ENCODE data around the gene PCNX1.
A peak's percentile ranks its signal among the peaks of the same experiment; 100 is the strongest.
"Not testable (repeated sequence)": the region's sequence is repeated elsewhere in the genome, so short reads cannot be mapped to it uniquely, and the experiment has no call there.

PCNX1 gene

DNA sequence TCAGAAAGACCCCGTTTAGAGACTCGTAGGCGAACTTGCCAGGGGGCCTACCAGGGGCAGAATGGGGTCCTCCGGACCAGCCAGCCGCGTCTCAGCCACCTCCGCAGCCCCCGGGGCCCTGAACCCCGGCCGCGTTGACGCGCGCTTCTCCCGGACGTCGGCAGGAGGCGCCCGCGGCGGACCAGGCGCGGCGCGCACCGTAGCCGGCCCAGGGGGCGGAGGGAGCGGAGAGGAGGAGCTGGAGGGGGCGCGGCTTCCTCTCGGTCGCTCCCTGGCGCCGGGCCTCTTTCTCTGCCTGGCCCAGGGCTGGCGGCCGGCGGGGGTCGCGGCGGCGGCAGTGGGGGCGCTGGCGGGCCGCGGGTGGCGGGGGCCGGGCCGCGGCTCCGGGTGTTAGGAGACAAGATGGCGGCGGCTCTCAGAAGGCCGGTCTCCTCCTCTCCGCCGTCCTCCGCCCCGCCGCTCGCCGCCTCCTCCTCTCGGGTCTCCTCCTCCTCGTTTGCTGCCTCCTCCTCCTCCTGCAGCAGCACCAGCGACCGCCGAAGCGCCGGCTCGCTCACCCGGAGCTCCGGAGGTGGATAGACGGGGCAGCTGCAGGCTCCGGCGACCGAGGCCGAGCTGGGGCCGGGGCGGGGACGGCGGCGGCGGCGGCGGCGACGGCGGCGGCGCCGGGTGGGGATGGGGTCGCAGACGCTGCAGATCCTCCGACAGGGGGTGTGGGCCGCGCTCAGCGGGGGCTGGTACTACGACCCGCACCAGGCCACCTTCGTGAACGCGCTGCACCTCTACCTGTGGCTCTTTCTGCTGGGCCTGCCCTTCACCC lies at the start of gene PCNX1:
Gene PCNX1 (plus strand): TSS at position 284 of the 820 bp plus-strand sequence. CDS start 392 bp downstream, at position 676.
- DNase-seq (ENCODE audit: low read depth in 2 of 3, low spot score in 1 of 3), result peak; percentile 81 to 86 (median 83)

DNA sequence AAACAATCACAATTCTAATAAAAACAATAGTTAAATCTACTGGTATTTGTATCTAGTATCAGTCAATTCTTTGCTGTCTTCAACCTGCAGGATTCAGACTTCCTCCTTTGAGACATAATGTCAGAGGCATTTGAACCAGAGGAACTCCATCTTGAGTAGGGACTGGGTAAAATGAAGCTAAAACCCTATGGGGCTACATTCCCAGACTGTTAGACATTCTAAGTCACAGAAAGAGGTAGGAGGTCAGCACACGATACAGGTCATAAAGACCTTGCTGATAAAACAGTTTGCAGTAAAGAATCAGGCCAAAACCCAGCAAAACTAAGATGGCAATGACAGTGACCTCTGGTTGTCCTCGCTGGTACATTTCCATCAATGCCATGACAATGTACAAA lies 49.8 kb upstream of the PCNX1 start:
- no peak for DNase-seq (ENCODE audit: low read depth in 2 of 3, low spot score in 1 of 3)

DNA sequence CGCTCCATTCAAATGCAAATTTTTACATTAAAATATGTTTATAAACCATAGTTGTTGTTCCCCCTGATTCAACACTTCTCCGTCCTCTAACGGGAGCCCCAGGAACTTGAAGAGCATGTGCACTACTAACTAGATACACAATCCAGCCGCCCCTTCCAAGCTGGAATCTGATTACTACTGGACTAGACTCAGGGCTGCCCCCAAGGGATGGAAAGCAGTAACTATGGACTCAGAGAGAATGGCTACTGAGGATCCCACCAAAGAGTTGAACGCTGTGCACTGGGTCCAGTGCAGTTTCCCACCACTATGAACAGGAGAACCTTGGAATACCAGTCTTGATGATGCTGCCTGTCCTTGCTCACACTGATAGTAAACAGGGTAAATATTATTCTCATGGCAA lies 48.6 kb upstream of the PCNX1 start:
- no peak for DNase-seq (ENCODE audit: low read depth in 2 of 3, low spot score in 1 of 3)

DNA sequence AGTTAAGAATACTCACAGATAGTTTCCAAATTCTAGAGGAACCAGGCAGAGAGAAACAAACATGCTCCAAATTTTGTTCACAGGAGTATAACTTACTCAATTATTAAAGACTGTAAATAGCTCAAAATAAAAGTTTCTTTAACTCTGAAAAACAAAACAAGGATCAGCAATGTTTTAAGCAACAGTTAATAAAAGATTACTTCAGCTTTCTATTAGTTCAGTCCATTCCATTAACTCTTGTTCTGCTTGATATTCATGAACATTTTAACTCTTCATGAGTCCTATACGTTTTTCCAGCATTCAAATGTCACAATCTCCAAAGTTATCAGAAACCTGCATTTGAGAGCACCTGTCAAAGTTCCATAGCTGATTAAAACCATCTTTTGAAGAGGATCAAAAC lies 40.3 kb upstream of the PCNX1 start:
- not testable (repeated sequence) for DNase-seq (ENCODE audit: low read depth in 2 of 3, low spot score in 1 of 3)

GRCh38 chr14:70871001-70871400 lies 36.3 kb upstream of the PCNX1 start:
- DNase-seq (ENCODE audit: low read depth in 2 of 3, low spot score in 1 of 3), result no peak

- DNase-seq (ENCODE audit: low read depth in 2 of 3, low spot score in 1 of 3), result no peak
Measured at GRCh38 chr14:70871863-70872677, 35.2 kb upstream of the PCNX1 start.

GRCh38 chr14:70872678-70873020 lies 34.6 kb upstream of the PCNX1 start:
- DNase-seq (ENCODE audit: low read depth in 2 of 3, low spot score in 1 of 3), result no peak

DNA sequence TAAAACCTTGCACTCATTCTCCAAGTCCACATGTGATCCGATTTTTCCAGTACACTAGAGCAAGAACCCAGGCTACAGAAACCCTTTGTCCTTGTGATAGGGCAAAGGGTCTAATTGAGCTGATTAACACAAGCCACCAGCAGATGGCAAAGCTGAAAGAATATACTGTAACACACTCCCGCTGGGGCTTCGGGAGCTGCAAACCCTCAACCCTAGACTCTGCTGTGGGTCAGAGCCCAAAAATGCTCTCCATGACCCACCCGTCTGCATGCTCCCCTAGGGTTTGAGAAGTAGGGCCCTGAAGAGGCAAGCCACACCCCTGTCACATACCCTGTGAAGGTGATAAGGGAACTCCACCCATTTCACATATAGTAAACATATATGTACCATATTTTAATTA lies 33.6 kb upstream of the PCNX1 start:
- no peak for DNase-seq (ENCODE audit: low read depth in 2 of 3, low spot score in 1 of 3)

GRCh38 chr14:70875811-70876460 lies 31.3 kb upstream of the PCNX1 start:
- DNase-seq (ENCODE audit: low read depth in 2 of 3, low spot score in 1 of 3), result not testable (repeated sequence)

GRCh38 chr14:70879448-70879847 lies 27.8 kb upstream of the PCNX1 start:
- no peak for DNase-seq (ENCODE audit: low read depth in 2 of 3, low spot score in 1 of 3)

DNA sequence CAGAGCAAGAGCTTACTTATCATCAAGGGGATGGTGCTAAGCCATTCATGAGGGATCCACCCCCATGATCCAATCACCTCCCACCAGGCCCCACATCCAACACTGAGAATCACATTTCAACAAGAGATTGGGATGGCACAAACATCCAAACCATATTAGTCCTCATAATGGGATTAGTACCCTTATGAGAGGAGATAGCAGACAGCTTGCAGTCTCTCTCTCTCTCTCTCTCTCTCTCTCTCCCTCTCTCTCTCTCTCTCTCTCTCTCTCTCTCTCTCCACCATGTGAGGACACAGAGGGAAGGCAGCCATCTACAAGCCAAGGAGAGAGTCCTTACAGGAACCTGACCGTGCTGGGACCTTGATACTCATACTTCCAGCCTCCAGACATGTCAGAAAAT lies 26.4 kb upstream of the PCNX1 start:
- not testable (repeated sequence) for DNase-seq (ENCODE audit: low read depth in 2 of 3, low spot score in 1 of 3)

GRCh38 chr14:70881549-70882177 lies 25.6 kb upstream of the PCNX1 start:
- DNase-seq (ENCODE audit: low read depth in 2 of 3, low spot score in 1 of 3), result no peak

GRCh38 chr14:70882776-70883492 lies 24.3 kb upstream of the PCNX1 start:
- DNase-seq (ENCODE audit: low read depth in 2 of 3, low spot score in 1 of 3), result no peak

GRCh38 chr14:70884595-70885342 lies 22.5 kb upstream of the PCNX1 start:
- peak in 1 of 3 donors; percentile 25 for DNase-seq (ENCODE audit: low read depth in 2 of 3, low spot score in 1 of 3)

DNA sequence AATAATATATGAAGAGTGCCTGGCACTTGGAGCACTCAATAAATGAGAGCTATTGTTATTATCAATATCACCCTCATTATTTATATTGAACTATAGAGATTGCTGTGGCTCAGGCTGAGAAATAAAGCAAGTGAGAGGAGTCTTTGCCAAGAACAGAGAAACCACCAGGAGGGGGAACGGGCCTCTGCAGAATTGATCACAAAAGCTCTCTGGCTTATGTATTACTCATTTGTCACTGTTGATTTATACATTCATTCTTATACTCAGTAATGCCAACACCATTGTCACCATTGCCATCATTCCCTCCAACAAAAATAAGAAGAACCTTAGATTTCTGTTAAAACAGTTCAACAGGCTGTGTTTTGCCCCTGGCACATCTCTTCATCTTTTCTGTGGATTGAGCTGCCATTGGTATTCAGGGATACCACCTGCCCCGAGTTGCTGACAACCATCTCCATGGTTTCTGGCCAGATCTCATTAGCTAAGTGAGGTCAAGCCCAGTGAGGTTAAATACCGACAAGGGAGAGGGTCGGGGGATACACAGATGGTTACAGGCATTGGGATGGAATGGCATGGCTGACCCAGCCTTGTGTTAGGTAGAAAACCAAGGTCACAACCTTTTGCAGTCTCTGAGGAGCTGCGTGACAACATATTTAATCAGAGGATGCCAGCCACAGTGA lies 21.8 kb upstream of the PCNX1 start:
- peak; percentile 52 to 58 (median 55) for DNase-seq (ENCODE audit: low read depth in 2 of 3, low spot score in 1 of 3)

DNA sequence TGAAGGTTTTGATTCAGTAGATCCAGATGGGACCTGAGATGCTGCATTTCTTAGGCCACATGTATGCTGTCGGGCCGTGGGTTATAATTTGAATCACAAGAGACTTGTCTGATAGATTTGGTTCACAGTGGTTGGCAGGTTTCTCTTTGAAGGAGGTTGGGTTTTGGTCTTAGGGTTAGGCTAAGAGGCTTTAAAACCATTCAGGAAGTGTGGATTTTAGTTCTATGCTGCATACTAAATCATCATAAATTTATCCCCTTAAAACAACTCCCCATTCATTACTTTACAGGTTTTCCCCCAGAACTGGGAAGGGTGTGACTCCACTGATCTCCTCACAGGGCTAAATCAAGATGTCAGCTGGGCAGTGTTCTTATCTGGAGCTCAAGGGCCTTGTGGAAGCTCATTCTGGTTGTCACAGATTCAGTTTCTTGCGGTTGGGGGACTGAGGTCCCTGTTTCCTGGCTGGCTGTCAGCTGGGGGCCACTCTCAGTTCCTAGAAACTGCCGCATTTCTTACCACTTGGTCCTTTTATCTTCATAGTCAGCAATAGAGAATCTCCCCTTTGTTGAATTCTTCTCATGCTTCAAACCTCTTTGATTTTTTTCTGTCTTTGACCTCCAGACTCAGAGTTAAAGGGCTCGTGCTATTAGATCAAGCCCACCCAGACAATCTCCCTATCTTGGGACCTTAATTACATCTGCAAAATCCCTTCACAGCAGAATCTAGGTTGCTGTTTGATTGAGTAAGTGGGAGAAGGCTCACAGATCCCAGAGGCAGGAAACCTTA lies 20.6 kb upstream of the PCNX1 start:
- DNase-seq (ENCODE audit: low read depth in 2 of 3, low spot score in 1 of 3), result peak in 1 of 3 donors; percentile 46

- no peak for DNase-seq (ENCODE audit: low read depth in 2 of 3, low spot score in 1 of 3)
Measured at GRCh38 chr14:70887207-70887681, 20.0 kb upstream of the PCNX1 start.

GRCh38 chr14:70887737-70888499 lies 19.3 kb upstream of the PCNX1 start:
- no peak for DNase-seq (ENCODE audit: low read depth in 2 of 3, low spot score in 1 of 3)

All from stimulated activated CD4-positive, alpha-beta T cell treated with anti-CD3 and anti-CD28 coated beads, Interleukin-12 subunit alpha, Interleukin-12 subunit beta, amount 100 ng/mL, for 48 hours (primary cell).